Activated CD4-positive, alpha-beta T cell treated with anti-CD3 and anti-CD28 coated beads, Interleukin-2, amount 50 U/mL, for 16 hours (primary cell): ENCODE results near the gene SMYD2.
A peak's percentile ranks its signal among the peaks of the same experiment; 100 is the strongest.

Source experiments
- DNase-seq: peaks from one replicate; pipeline ENCODE4 v3.0.0-alpha.2; 2020

Gene SMYD2, protein sequence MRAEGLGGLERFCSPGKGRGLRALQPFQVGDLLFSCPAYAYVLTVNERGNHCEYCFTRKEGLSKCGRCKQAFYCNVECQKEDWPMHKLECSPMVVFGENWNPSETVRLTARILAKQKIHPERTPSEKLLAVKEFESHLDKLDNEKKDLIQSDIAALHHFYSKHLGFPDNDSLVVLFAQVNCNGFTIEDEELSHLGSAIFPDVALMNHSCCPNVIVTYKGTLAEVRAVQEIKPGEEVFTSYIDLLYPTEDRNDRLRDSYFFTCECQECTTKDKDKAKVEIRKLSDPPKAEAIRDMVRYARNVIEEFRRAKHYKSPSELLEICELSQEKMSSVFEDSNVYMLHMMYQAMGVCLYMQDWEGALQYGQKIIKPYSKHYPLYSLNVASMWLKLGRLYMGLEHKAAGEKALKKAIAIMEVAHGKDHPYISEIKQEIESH

DNA sequence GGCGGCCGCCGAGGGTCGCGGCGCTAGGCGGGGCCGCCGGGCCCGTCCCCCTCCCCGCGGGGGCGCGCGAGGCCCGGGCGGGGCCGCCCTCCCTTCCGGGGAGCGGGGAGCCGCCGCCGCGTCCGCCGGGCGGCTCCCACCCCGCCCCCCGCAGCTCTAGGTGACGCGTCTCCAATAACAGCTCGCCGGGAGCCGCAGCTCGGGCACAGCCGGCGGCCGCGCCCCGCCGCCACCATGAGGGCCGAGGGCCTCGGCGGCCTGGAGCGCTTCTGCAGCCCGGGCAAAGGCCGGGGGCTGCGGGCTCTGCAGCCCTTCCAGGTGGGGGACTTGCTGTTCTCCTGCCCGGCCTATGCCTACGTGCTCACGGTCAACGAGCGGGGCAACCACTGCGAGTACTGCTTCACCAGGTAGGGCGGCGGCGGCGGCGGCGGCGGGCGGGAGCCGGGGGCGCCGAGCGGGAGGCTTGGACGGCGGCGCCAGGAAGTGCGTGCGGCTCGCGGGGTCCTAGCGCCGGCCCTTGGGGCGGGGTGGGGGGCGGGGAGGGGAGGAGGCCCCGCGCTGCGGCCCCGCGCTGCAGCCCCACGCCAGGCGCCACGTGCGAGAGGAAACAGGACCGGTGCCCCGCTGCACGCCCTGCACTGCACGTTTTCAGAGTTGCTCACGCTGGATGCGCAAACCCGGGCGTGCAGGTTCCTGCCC is at the start of gene SMYD2:
SMYD2 (plus strand) TSS at position 139 of the 699 bp plus-strand sequence; CDS start at position 235, 96 bp downstream.
- DNase-seq = peak; percentile 60

DNA sequence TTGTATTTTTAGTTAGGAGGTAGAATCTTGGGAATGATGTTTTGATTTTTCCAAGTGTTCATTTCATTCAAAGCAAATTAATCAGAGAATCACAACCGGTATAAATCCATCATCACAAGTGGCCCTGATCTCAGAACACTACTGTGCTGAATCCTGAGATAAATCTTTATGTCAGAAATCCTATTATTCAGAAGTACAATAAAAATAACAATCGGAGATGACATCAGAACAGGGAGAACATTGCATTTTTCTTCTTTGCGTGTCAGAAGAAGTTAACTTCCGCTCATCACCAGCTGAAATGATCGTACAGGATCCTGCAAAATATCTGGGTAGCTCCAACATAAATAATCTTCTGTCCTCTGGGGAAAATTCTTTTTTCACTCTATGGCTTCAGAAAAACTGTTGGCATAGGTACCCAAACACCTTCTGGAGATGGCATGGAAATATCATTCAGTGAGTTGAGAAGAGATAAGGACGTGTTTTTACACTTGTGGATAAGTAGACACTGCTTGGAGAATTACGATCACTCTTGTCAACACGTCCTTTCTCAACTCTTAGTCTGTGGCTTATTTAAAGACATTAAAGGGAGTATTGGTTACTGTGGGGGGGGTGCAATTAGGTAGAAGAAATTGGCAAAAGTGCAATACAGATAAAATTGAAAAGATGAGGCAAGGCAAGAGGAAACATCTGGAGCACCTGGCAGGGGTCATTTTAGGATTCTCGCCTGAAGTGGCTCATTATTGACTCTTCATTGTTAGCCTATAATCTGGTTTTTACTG is 46.9 kb upstream of the SMYD2 start:
- no peak for DNase-seq

DNA sequence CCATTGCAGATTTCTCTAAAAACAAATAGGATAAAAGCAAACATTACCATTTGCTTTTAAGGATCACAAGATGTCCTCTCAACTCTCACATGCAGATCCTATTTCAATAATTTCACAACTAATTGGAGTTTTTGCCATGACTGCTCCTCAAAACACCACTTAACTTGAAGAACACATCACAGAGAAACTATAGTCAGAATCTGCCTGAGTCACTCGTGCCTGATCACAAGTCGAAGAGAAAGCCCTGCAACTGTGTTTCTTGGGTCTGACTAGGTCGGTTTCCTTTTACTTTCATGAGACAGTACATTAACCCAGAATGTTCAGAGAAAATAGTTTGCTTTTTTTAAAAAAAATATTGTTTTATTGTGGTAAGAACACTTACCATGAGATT is 46.3 kb upstream of the SMYD2 start:
- no peak for DNase-seq

DNA sequence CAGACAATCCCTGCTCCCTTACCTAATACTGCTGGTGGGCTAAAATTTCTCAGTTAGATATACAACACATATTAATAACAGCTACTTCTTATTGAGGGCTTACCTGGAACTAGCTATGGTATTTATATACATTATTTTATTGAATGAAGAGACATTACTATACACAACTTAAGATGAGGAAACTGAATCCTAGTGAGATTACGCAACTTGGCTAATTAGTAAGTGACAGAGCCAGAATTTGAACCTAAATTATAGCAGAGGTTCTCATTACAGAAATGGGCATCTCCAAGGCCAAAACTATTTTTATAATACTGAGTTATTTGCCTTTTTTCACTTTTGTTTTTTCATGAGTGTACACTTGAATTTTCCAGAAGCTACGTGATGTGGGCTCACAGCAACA is 44.5 kb upstream of the SMYD2 start:
- DNase-seq = no peak

DNA sequence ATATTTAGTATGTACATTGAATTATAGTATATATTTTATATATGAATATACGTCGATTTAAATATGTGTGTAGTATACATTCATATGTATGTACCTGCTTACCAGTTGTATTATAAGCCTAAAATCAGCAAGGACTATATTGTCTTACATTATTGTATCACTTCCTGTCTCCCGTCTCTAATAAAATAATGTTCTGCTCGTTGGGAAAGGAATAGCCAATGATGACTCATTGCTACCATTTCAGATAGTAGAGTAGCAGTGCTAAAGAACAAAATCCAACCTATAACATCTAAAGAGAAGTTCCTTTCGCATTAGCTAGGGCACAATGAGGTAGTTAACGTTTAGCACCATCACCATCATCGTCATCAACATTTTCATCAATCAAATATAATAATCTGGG is 39.9 kb upstream of the SMYD2 start:
- no peak for DNase-seq

DNA sequence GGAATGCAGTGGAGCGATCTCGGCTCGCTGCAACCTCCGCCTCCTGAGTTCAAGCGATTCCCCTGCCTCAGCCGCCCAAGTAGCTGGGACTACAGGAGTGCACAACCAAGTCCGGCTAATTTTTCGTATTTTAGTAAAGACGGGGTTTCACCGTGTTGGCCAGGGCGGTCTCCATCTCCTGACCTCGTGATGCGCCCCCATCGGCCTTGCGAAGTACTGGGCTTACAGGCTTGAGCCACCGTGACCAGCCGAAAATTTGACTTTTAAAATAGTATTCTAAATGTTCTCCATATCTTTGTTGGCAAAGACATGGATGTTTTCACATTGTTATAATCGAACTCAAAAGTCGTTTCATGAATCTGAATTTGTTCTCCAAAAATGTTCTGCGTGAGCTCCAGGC is 36.7 kb upstream of the SMYD2 start:
- no peak for DNase-seq

DNA sequence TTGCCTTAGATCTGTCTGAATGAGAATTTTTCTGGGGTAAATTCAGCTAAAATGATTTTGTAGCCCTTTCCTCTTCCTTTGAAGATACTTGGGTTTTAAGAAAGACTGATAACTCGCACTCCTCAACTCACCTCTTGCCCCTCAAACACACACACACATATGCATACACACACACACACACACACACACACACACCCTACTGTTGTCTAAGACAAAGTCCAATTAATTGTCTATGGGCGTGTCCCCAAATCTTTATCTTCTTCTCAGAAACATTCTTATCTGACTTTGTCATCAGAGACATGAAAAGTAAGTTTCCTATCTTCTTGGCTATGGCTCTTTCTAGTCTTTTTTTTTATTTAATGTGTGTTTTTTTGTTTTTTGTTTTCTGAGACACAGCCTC is 36.1 kb upstream of the SMYD2 start:
- no peak for DNase-seq

DNA sequence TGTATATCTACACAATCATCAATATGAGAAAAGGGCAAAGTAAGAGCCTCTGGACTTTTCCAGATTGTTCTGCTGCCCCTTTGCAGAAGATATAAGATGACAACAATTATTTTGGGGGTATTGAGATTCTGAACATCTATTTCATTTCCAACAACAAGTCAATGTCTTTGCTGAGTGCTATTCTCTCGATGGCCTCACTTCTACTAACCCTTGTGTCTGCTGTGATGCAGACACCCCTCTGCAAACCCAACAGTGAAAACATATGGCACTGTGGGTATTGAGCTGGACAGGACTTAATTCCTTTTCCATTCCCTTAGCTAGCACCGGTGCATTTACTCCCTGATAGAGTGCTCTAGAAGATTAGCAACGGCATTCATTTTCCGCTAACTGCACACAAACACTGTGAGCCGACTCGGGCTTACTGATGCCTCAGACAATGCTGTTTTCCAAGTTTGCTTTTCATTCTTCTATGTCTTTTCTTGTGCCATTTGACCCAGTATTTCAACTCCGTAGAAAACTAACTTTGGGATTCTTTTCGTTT is 33.4 kb upstream of the SMYD2 start:
- no peak for DNase-seq

DNA sequence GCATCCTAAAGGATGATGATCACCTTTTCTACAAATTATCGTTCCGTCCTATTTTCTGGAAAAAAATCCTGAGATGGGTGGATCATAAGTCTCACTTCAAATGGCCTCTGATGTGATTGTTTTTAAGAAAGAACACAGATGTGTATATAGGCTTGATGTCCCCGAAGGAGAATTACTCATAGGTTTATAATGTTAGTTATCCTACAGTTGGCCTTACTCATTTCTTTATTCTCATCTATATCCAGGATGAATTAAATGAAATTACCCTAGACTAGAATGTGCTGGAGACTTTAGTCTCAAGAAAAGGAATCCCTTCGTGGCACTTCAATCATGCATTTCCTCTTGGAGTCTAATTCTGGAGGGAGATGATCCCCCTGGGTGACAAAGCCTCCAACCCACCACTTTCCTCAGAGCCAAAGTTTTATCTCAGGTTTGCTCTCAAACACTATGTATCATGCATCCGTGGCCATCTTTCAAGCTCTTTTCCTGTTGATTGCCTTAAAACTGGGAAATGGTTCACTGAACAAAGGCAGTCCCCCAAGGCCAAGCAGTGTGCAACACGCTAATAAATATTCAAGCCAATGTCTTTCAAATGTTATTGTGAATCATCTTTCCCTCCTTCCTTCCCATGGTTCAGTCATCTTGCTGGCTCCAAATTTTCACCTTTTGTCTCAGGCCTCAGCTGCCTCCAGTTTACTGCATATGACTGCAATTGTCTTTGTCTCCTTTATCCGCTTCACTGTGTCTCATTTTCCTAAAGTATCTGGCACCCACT is 32.5 kb upstream of the SMYD2 start:
- DNase-seq = no peak

DNA sequence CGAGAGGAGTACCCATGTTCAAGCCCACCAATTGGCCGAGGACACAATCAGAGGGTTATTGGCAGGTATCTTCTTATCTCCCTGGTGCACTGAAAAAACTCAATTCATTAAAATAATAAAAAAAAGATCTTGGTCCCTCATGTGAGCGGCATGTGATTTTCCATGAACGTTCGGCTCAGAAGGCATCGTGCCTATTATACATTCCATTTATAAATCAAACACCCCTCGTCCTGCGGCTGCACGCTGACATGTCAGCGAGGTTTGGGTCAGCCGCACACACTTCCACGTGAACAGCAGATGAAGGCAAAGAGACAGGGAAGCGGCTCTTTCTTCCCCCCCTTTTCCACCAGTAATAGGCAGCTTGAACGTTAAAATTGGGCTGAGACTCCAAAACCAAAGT is 31.3 kb upstream of the SMYD2 start:
- DNase-seq = no peak

DNA sequence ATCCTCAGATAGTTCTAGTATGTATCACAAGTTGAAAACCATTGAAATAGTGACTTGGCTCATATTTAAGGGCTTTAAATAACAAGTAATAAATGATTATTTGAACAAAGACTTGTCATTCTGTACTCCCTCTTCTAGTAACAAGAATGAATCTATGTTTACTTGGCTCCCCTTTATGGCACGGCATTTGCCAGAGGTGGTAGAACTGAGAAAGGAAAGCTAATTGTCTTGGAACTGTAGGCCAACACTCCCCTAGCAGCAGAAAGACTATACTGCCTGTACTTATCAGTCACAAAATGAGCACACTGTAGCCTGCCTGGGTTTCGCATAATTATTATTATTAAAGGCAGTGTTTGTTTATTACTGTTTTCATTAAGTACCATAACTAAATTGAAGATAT is 29.6 kb upstream of the SMYD2 start:
- no peak for DNase-seq

DNA sequence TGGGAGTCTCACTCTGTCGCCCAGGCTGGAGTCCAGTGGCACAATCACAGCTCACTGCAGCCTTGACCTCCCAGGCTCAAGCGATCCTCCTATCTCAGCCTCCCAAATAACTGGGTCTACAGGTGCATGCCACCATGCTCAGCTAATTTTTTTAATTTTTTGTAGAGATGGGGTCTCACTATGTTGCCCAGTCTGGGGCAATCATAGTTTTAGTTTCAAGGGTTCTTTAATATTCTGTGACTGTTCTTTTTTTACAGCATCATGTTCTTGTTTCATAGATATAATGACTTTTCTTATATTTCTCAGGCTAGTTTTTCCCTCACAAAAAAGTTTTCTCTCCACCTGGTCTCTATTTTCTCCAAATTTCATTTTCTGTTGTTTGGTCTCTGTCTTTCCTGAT is 25.4 kb upstream of the SMYD2 start:
- DNase-seq = no peak

DNA sequence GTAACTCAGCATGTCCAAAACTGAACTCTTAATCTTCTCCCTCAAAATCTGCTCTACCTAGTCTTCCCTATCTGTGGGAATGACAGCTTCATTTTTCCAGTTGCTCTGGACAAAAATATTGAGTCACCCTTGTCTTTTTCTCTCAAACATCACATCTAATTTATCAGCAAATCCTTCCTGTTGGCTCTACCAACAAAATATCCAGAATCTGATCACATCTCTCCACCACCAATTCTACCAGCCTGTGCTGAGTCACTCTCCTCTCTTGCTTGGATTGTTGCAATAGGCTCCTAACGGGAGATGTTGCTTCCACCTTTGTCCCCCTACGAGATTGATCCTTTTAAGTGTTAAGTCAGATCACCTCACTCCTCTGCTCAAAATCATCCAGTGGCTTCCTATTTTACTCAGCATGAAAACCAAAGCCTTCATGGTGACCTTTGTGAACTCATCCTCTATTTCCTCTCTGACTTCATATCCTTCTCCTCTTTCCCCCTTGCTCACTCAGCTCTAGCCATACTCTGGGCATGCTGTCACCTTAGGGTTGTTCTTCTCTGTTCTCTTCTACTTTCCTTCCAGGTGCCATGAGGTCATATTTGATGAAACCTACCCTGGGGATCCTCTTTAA is 21.5 kb upstream of the SMYD2 start:
- peak; percentile 70 for DNase-seq

DNA sequence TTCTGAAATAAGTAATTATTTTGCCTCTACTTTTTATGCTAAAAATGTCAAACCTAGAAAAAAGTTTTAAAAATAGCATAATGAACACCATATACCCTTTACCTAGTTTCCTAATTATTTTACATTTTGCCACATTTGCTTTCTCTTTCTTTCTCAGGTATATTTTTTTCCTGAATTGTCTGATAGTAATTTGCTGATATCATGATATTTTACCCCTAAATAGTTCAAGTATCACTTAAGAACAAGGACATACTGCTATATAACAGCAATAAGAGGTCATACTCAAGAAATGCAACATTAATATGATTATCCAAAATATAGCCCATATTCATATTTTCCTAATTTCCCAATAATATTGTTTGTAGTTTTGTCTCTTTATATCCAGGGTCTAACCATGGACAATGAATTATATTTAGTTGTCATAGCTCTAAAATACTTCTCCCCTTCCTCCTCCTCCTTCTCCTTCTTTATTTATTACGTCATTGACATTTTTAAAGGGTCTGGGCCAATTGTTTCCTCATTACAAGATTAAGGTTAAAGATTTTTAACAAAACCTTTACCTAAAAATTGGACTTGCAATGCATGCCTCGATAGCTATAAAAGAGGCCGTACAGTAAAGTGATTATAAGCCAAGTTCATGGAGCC is 20.3 kb upstream of the SMYD2 start:
- no peak for DNase-seq

DNA sequence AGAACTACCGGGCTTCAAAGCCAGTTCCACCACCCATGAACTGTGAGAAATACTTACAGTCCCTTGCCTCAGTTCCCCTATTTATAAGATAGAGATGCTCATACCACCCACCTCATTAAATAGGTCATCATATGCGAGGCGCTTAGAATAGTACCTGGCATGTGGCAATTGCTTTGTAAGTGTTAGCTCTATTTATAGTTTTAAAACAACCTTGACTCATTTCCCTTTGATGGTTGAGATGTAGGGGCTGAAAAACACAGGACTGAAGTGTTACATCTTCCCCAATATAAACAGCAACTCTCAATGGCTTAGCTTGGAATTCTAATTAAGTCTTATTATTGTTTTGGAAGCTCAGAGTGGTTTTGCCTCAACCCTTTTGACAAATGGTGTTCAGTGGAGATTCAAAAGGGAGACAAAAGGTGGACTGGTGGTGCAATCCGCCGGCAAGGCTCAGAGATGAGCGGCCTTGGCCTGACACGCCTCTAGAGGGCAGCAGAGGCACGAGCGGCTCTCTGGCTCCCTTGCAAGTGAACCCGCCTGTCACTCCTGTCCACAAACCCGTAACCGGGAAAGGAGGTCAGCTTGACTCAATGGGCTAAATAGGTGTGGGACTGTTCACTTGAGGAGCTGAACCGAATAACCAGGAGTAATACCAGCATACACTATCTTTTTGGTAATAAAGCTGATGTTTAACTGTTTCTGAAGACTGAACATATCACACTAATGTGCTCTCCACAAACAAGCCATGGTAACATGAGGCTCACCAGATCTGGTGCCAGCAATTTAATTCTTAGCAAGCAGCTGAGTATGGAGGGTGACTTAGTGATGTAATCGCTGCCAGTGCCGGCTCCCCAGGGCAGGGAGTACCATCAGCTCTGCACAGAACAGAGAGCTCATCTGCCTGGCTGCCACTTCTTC is 19.5 kb upstream of the SMYD2 start:
- DNase-seq = peak; percentile 81

DNA sequence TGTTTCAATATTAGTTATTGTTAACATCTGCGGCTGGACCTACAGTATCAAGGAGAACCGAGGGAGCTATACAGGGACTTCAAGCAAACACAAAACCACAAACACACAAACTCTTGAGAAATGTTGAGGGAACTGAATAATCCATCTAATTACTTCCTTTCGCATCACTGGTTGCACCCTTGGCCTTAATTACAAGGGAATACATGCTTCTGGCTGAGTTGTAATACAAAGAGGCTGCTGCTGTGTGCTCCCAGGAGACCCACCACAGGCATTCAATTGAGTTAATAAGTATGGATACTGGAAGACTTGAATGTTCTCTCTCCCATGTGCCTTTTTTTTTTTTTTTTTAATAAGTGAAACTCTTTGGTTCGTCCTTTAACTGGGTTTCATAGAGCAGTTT is 16.8 kb upstream of the SMYD2 start:
- no peak for DNase-seq

DNA sequence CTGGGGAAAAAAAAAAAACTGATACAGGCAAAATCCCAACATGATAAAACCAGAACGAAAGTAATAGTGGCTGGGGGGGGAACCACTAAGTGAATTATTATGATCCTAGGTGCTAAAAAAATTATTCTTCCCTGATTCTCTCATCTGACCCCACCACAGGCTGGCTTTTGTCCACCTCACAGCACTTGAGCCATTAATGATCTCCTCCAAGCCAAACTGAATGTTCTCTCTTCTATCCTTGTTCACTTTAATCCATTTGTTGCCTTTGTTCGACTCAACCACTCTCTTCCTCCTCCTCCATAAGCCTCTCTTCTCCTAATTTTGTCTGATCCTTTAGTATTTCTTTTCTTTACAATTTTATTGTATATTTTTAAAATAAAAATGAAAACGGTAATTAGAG is 16.0 kb upstream of the SMYD2 start:
- DNase-seq = no peak

DNA sequence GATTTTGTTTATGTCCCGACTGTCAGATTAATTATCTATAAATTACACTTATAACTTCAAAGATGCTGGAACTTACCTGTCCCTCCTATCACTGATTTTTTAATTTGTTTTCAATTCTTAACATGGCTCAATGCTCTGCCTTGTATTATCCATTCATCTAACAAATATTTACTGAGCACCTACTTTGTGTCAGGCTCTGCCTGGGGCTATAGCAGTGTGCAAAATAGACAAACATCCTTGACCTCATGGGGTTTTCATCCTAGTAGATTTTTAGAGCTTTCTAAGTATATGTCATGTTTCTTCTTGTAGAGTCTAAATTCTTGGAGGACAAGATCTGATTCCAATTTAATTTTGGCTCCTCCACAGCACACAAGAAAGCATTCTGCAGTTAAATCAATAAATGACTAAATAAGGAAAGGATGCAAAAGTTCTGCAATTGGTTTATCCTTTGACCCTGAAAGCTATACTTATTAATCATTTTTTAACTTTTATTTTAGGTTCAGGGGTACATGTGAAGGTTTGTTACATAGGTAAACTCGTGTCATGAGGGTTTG is 10.8 kb upstream of the SMYD2 start:
- DNase-seq = no peak

DNA sequence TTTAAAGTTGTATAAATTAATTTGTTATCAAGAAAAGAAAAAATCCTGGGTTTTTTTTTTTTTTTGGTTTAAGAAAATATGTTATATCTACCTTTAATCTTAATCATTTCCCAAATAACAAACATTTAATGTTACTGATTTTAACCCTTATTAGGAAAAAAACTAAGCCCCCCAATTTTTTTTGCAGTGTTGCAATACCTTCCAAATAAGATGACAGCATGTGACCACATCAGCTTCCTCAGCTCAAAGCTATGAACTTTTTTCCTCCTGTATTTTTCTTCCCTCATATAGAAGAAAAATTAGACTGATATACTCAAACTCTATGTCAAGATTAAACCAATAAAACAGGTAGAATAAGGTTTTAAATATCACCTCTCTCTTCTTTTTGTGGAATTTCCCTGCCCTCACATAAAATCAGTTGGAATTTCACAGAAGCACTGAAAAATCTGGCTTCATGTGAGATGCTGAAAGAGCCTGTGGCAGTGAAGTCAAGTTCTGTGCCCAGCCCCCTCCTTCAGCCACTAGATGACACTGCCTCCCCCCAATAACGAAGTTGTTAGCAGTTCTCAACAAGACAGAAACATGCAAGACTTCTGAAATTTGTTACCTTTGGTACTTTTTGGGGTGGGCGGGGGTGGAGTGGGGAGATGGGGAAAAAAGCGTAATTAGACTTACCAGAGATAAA is 9.6 kb upstream of the SMYD2 start:
- no peak for DNase-seq
